Right atrium auricular region (tissue), 2 donors: ENCODE results near the gene GBP7. TPM values are rescaled to one million over a fixed set of nuclear protein-coding genes. Genes with fewer than 3 reads are reported as not detected.

Experiments used
- DNase-seq: peaks from one replicate; pipeline ENCODE4 v3.0.0-alpha.2; 2019; ENCODE audit warnings: low spot score
- H3K27ac ChIP-seq, 2 donors: fragments of 200-600 bp; sonication (generic); 1 replicate in 1 of 2; 2 replicates in 1 of 2; pipeline ENCODE4 v1.5.1; 2016 to 2019
- H3K27me3 ChIP-seq, 2 donors: fragments of 200-600 bp; sonication (generic); one replicate each; pipeline versions ENCODE4 v1.5.1 to v1.6.0; 2017 to 2019
- H3K36me3 ChIP-seq: fragments of 200-600 bp; sonication (generic); one replicate; pipeline ENCODE4 v1.5.1; 2016
- H3K4me1 ChIP-seq, 2 donors: fragments of 200-600 bp; sonication (generic); one replicate each; pipeline versions ENCODE4 v1.5.1 to v1.6.0; 2017 to 2019
- H3K4me3 ChIP-seq, 2 donors: fragments of 200-600 bp; sonication (generic); 1 replicate in 1 of 2; 2 replicates in 1 of 2; pipeline ENCODE4 v1.5.1; 2017 to 2019; ENCODE audit warnings: mild to moderate bottlenecking in 1 of 2, moderate library complexity in 1 of 2
- H3K9me3 ChIP-seq, 2 donors: fragments of 200-600 bp; sonication (generic); one replicate each; pipeline ENCODE4 v1.5.1; 2019
- CTCF ChIP-seq, 2 donors: fragments of 200-600 bp; sonication (generic); IDR thresholded peaks; one replicate each; pipeline ENCODE4 v1.5.1; 2019; ENCODE audit warnings: antibody characterized with exemption in 2 of 2
- total RNA-seq, 2 donors: library from RNA; depleted of rRNA; stranded (reverse); fragments of >200 nt; gene quantifications; one replicate each; pipeline ENCODE4 v1.1.0, GENCODE V29; 2016

The GBP7 gene
- total RNA-seq, 2 donors from 2014 or later = not detected

DNA sequence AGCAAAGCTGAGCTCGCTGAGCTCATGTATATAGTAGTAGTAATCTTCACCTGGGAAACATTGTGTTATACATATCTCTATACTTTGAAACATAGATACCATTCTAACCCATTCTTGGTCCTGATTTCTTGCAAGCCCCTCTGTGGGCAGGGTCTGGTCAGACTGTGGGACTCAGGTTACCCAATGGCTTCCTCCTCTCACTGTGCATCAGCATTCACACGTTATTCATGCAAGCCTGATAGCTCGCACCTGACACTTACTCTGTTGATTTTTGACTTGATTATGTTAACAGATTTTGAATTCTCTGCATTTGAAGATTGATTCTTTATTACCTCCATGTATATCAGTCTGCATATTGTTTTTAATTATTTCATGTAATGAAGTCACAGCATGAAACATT is 1.3 kb downstream of the GBP7 start:
- Histone ChIP-seq H3K4me1 (no peaks in the 10 kb centered on the region), H3K9me3 (no peaks in the 10 kb centered on the region), H3K36me3 (no peaks in the 10 kb centered on the region), H3K27me3 (no peaks in the 10 kb centered on the region), H3K27ac (no peak overlapping the region), H3K4me3 (no peak overlapping the region)
- no peak for DNase-seq
- TF ChIP-seq CTCF (IDR thresholded peaks at IDR 0.05) = no peak

DNA sequence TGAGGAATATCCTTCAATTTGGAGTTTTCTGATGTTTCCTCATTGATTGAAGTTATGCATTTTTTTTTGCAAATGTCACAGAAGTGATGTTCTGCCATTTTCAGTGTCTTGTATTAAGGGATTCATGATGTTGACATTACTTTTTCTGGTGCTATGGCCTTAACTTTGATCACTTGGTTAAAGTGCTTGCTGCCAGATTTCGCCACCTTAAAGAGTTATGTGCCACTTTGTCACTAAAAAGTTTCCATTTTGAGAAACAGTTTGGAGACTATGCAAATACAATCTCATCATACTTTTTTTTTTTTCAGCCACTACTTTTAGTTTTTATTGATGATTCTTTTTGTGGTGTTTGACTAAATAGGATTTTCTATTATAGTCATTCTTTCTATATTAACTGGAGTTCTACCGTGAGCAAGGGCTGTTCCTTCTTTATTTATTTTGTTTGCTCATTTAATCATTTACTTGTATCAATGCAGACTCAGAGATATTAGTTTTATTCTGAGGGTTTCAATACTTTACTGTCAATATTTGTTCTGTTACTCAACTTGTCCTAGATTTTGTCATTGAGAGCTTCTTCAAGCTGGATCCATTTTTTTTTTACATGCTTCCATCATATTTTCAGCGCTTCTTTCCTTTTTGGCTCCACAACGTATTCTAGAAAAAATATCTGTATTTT is 3.2 kb downstream of the GBP7 start:
- no peaks in the 10 kb centered on the region for H3K9me3 ChIP-seq
- no peak overlapping the region for H3K27ac ChIP-seq
- no peaks in the 10 kb centered on the region for H3K27me3 ChIP-seq
- H3K36me3 ChIP-seq = no peaks in the 10 kb centered on the region
- no peak for TF ChIP-seq CTCF (IDR thresholded peaks at IDR 0.05)
- H3K4me3 ChIP-seq = no peak overlapping the region
- DNase-seq = no peak
- no peaks in the 10 kb centered on the region for H3K4me1 ChIP-seq

DNA sequence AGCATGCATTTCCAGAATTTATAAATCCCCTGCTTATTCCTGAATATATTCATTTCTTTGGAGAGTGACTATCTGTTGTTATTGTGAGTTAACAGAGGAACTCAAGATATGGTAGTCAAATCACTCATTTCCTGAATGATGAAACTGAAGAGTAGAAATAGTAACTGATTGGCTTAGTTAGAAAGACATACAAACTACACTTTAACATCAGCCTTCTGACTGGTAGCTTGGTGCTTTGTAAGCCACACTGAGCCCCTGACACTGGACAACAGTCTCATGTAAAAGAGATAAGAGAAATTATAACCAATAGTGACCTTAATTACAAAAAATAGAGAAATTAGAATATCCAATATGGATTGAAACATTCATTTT is 4.8 kb downstream of the GBP7 start:
- H3K36me3 ChIP-seq = no peaks in the 10 kb centered on the region
- no peaks in the 10 kb centered on the region for H3K9me3 ChIP-seq
- TF ChIP-seq CTCF (IDR thresholded peaks at IDR 0.05) = no peak
- no peak overlapping the region for H3K27ac ChIP-seq
- H3K4me1 ChIP-seq = no peaks in the 10 kb centered on the region
- no peak overlapping the region for H3K4me3 ChIP-seq
- no peak for DNase-seq
- H3K27me3 ChIP-seq = no peaks in the 10 kb centered on the region

GRCh38 chr1:89170170-89171066 is 5.4 kb downstream of the GBP7 start:
- Histone ChIP-seq H3K4me3 (no peak overlapping the region), H3K36me3 (no peaks in the 10 kb centered on the region)

GRCh38 chr1:89169166-89169565 is 6.6 kb downstream of the GBP7 start:
- no peak for TF ChIP-seq CTCF (IDR thresholded peaks at IDR 0.05)
- Histone ChIP-seq H3K4me3 (no peak overlapping the region), H3K27me3 (no peaks in the 10 kb centered on the region), H3K9me3 (no peaks in the 10 kb centered on the region), H3K4me1 (no peaks in the 10 kb centered on the region), H3K36me3 (no peaks in the 10 kb centered on the region), H3K27ac (no peak overlapping the region)
- DNase-seq = no peak

More at GRCh38 chr1:89170170-89171066, 5.4 kb downstream of the GBP7 start:
- no peak for DNase-seq
- no peaks in the 10 kb centered on the region for H3K4me1 ChIP-seq
- no peak for TF ChIP-seq CTCF (IDR thresholded peaks at IDR 0.05)
- no peaks in the 10 kb centered on the region for H3K9me3 ChIP-seq
- no peaks in the 10 kb centered on the region for H3K27me3 ChIP-seq
- H3K27ac ChIP-seq = no peak overlapping the region
